Measurements from ENCODE around the gene SPEF1. TPM values are rescaled to one million over a fixed set of nuclear protein-coding genes. Genes with fewer than 3 reads are reported as not detected.

The SPEF1 gene
- total RNA-seq, 1 donor, result under 0.01 TPM

GRCh38 chr20:3739926-3740451 is 41.3 kb downstream of the SPEF1 start:
- no peaks in the 10 kb centered on the region for H3K9me3 ChIP-seq (ENCODE audit: low read depth, low read length)
- no peak overlapping the region for H3K27ac ChIP-seq (ENCODE audit: low read depth, low read length)
- no peaks in the 10 kb centered on the region for H3K36me3 ChIP-seq (ENCODE audit: insufficient read depth, low read length)
- DNase-seq (ENCODE audit: insufficient read length, low spot score, missing footprints), result peak; percentile 77
- H3K27me3 ChIP-seq (ENCODE audit: insufficient read depth, low read length), result peaks cover 12% of the 10 kb centered on the region
- H3K4me1 ChIP-seq (ENCODE audit: insufficient read depth, low read length), result no peaks in the 10 kb centered on the region
- H2AFZ ChIP-seq (ENCODE audit: low read length), result no peak overlapping the region
- TF ChIP-seq, protein P1, sequence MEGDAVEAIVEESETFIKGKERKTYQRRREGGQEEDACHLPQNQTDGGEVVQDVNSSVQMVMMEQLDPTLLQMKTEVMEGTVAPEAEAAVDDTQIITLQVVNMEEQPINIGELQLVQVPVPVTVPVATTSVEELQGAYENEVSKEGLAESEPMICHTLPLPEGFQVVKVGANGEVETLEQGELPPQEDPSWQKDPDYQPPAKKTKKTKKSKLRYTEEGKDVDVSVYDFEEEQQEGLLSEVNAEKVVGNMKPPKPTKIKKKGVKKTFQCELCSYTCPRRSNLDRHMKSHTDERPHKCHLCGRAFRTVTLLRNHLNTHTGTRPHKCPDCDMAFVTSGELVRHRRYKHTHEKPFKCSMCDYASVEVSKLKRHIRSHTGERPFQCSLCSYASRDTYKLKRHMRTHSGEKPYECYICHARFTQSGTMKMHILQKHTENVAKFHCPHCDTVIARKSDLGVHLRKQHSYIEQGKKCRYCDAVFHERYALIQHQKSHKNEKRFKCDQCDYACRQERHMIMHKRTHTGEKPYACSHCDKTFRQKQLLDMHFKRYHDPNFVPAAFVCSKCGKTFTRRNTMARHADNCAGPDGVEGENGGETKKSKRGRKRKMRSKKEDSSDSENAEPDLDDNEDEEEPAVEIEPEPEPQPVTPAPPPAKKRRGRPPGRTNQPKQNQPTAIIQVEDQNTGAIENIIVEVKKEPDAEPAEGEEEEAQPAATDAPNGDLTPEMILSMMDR (IDR thresholded peaks at IDR 0.05; ENCODE audit: extremely low read depth, low read depth, low read length), result no peak
- H3K4me3 ChIP-seq (ENCODE audit: insufficient read depth, low read length), result no peak overlapping the region
- H3K4me2 ChIP-seq (ENCODE audit: insufficient read depth, low read length), result no peak overlapping the region
- no peaks in the 10 kb centered on the region for H3K79me2 ChIP-seq (ENCODE audit: insufficient read depth, low read length)
- no peaks in the 10 kb centered on the region for H4K20me1 ChIP-seq (ENCODE audit: insufficient read depth, low read length)

GRCh38 chr20:3739054-3739925 is 42.0 kb downstream of the SPEF1 start:
- peaks cover 14% of the 10 kb centered on the region for H3K27me3 ChIP-seq (ENCODE audit: insufficient read depth, low read length)
- no peaks in the 10 kb centered on the region for H4K20me1 ChIP-seq (ENCODE audit: insufficient read depth, low read length)
- H3K4me3 ChIP-seq (ENCODE audit: insufficient read depth, low read length), result no peak overlapping the region
- no peaks in the 10 kb centered on the region for H3K79me2 ChIP-seq (ENCODE audit: insufficient read depth, low read length)
- no peaks in the 10 kb centered on the region for H3K36me3 ChIP-seq (ENCODE audit: insufficient read depth, low read length)
- TF ChIP-seq, protein P1 (IDR thresholded peaks at IDR 0.05; ENCODE audit: extremely low read depth, low read depth, low read length), result no peak
- H2AFZ ChIP-seq (ENCODE audit: low read length), result no peak overlapping the region
- H3K9me3 ChIP-seq (ENCODE audit: low read depth, low read length), result no peaks in the 10 kb centered on the region
- no peaks in the 10 kb centered on the region for H3K4me1 ChIP-seq (ENCODE audit: insufficient read depth, low read length)
- peak; percentile 68 for DNase-seq (ENCODE audit: insufficient read length, low spot score, missing footprints)
- no peak overlapping the region for H3K27ac ChIP-seq (ENCODE audit: low read depth, low read length)
- no peak overlapping the region for H3K4me2 ChIP-seq (ENCODE audit: insufficient read depth, low read length)

DNA sequence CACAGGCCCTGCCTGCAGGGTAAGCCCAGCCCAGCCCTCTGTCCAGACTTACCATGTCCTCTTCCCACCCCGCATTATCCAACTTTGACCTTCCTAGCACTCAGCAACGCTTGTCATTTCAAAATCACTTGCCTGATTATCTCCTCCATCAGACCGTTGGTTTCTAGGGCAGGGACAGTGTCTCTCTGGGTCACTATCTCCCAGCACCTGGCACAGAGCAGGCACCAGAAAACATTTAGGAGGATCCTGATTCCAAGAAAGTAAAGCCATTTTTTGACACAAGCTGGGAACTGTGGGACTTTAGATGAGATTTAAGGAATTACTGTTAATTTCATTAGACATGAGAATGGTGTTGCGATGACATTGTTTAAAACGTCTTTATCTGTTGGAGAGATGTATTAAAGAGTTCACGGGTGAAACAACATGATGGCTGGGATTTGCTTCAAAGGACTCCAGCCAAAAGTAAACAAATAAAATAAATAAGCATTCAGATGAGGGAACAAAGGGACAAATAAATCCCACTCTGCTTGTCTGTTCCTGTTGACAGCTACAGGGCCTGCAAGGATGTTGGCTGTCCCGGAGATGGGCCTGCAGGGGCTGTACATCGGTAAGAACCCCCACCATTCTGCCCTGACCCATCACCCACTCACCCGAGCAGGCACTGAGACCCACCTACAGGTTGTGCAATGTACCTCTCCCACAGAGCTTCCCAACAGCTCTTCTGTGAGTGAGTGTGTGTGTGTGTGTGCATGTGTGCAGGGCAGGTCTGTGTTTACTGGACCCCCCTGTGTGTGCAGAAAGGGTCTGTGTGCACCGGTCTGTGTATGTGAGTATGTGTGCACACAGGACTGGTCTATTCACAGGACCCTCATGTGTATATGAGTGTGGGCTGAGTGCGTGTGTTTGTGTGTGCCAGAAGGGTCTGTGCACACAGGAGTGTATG is 42.9 kb downstream of the SPEF1 start:
- Histone ChIP-seq H3K9me3 (ENCODE audit: low read depth, low read length) (no peaks in the 10 kb centered on the region), H3K4me1 (ENCODE audit: insufficient read depth, low read length) (no peaks in the 10 kb centered on the region), H4K20me1 (ENCODE audit: insufficient read depth, low read length) (no peaks in the 10 kb centered on the region), H3K4me2 (ENCODE audit: insufficient read depth, low read length) (no peak overlapping the region), H3K27ac (ENCODE audit: low read depth, low read length) (no peak overlapping the region), H3K4me3 (ENCODE audit: insufficient read depth, low read length) (no peak overlapping the region), H3K36me3 (ENCODE audit: insufficient read depth, low read length) (no peaks in the 10 kb centered on the region), H2AFZ (ENCODE audit: low read length) (no peak overlapping the region), H3K79me2 (ENCODE audit: insufficient read depth, low read length) (no peaks in the 10 kb centered on the region), H3K27me3 (ENCODE audit: insufficient read depth, low read length) (peaks cover 19% of the 10 kb centered on the region)
- peak; percentile 65 for DNase-seq (ENCODE audit: insufficient read length, low spot score, missing footprints)
- TF ChIP-seq, protein P1 (IDR thresholded peaks at IDR 0.05; ENCODE audit: extremely low read depth, low read depth, low read length), result no peak
